ENCODE results near the gene IFT122.
"Not testable (repeated sequence)": the region's sequence is repeated elsewhere in the genome, so short reads cannot be mapped to it uniquely, and the experiment has no call there.

IFT122 gene, protein sequence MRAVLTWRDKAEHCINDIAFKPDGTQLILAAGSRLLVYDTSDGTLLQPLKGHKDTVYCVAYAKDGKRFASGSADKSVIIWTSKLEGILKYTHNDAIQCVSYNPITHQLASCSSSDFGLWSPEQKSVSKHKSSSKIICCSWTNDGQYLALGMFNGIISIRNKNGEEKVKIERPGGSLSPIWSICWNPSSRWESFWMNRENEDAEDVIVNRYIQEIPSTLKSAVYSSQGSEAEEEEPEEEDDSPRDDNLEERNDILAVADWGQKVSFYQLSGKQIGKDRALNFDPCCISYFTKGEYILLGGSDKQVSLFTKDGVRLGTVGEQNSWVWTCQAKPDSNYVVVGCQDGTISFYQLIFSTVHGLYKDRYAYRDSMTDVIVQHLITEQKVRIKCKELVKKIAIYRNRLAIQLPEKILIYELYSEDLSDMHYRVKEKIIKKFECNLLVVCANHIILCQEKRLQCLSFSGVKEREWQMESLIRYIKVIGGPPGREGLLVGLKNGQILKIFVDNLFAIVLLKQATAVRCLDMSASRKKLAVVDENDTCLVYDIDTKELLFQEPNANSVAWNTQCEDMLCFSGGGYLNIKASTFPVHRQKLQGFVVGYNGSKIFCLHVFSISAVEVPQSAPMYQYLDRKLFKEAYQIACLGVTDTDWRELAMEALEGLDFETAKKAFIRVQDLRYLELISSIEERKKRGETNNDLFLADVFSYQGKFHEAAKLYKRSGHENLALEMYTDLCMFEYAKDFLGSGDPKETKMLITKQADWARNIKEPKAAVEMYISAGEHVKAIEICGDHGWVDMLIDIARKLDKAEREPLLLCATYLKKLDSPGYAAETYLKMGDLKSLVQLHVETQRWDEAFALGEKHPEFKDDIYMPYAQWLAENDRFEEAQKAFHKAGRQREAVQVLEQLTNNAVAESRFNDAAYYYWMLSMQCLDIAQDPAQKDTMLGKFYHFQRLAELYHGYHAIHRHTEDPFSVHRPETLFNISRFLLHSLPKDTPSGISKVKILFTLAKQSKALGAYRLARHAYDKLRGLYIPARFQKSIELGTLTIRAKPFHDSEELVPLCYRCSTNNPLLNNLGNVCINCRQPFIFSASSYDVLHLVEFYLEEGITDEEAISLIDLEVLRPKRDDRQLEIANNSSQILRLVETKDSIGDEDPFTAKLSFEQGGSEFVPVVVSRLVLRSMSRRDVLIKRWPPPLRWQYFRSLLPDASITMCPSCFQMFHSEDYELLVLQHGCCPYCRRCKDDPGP
- total RNA-seq = 20.7 to 70.5 (median 44.9) reads per million in 17 experiments

GRCh38 chr3:129439817-129440617 lies at the start of gene IFT122, which contains the start of gene MBD4:
Gene IFT122 (plus strand): TSS chr3:129440224. CDS start chr3:129440331, 107 bp downstream.
Gene MBD4 (minus strand): TSS chr3:129439948. CDS start chr3:129439833, 115 bp downstream.
- DNase-seq = peak; percentile 99 to 100 (median 100)

- not testable (repeated sequence) for DNase-seq
These were observed 48.4 kb upstream of the IFT122 start for GRCh38 chr3:129391583-129391982.

- DNase-seq = not testable (repeated sequence)
These were observed 47.7 kb upstream of the IFT122 start for GRCh38 chr3:129392106-129392887.

DNA sequence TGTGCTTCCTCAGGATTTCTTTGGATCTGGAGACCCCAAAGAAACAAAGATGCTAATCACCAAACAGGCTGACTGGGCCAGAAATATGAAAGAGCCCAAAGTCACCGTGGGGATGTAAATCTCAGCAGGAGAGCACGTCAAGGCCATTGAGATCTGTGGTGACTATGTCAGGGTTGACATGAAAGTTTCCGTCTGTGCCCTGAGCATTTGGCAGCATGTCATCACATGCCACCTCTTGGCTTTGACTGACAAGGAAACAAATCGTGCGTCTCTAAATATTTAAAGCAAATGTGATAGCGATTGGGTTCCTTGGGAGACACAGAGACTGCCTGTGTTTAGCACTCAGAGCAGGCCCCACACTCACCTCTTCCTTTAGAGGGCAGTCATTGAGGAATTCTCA lies 46.8 kb upstream of the IFT122 start:
- no peak for DNase-seq

- DNase-seq = not testable (repeated sequence)
These were observed 46.1 kb upstream of the IFT122 start for GRCh38 chr3:129393760-129394564.

DNA sequence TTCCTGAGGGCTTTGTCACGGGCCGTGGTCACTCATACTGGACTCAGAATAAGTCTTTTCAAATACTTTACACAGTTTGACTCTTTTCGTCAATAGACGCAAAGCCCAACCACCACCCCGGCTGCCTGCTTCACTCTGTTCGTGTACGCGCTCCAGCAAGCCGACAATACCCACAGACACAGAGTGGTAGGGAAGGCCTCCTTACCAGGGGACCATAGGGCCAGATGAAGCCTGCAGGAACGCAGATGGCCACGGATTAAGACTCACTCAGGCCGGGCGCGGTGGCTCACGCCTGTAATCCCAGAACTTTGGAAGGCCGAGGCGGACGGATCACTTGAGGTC lies 41.2 kb upstream of the IFT122 start:
- DNase-seq = peak; percentile 17 to 39 (median 28)

DNA sequence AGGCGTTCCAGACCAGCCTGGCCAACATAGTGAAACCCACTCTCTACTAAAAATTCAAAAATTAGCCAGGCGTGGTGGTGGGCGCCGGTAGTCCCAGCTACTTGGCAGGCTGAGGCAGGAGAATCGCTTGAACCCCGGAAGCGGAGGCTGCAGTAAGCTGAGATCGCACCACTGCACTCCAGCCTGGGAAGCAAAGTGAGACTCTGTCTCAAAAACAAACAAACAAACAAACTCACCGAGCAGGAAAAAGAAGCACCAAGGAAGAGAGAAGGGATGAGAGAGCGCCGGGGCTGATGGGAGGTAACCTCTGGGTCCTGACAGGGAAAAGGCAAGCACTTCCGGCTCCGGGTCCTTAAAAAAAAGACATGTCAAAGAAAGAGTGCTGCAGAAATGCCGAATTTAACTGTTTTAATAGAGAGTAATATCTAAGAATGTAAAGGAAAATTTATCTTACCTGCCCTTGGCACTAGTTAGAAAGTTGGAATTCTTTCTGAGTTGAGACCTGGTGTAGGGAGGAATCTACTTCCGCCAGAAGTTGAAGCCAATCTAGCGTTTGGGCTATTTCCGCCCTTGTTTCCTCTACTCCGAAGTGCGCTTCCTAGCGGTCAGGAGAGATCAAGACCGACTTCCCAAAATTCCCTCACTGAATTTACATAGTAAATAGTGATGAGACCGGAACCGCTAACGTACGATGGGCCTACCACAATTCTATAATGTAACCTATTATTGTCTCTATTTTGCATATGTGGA lies 40.7 kb upstream of the IFT122 start:
- peak; percentile 92 to 98 (median 96) for DNase-seq

DNA sequence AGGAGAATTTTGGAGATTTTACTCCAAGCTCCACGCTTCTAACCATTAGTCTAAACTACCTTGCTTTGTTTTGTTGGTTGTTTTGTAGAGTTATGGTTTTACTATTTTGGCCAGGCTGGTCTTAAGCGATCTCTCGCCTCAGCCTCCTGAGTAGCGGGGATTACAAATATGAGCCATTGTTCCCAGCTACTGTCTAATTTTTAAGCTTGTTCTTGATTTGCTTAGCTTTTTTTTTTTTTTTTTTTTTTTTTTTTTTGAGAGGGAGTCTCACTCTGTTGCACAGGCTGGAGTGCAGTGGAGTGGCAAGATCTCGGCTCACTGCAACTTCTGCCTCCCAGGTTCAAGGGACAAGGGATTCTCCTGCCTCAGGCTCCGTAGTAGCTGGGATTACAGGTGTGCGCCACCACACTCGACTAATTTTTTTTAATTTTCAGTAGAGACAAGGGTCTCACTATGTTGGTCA lies 40.1 kb upstream of the IFT122 start:
- no peak for DNase-seq

DNA sequence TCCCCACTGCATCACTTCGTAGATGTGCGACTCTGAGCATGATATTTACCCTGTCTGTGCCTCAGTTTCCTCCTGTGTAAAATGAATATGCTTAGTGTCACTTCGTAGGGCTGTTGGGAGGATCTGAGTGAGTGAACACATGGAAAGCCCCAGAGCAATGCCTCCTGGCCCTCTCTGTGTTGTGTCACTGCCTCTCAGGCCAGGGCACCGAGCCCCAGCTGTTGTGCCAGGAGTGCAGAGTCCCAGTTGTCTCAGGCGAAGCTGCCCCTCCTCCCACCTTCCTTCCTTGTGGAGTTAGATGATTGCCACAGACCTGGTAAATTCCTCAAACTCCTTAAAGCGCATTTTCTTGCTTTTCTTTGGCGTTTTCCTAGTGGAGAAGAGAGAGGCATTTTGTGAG lies 37.8 kb upstream of the IFT122 start:
- DNase-seq = no peak

- DNase-seq = no peak
These were observed 37.4 kb upstream of the IFT122 start for GRCh38 chr3:129402616-129403015.

DNA sequence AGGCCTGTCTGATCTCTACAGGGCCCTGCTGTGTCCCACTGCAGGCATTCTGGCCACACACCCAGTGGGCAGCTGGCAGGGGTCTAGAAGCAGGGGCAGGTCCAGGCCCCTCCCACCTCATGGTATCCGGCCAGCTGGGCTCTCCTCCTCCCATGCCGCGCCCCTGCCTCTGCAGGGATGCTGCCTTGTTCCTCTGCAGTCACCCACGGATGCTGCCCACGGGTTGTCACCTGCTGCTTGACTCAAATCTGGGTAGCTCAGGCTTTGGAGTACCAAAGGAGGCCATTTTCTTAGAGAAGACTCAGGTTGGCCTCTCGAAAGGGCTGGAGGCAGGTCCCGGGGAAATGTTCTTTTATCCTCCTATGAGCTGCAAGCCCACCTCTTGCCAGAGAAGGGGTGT lies 36.6 kb upstream of the IFT122 start:
- DNase-seq = peak in 1 of 4 experiments; percentile 50

- no peak for DNase-seq
These were observed 35.9 kb upstream of the IFT122 start for GRCh38 chr3:129404130-129404529.

DNA sequence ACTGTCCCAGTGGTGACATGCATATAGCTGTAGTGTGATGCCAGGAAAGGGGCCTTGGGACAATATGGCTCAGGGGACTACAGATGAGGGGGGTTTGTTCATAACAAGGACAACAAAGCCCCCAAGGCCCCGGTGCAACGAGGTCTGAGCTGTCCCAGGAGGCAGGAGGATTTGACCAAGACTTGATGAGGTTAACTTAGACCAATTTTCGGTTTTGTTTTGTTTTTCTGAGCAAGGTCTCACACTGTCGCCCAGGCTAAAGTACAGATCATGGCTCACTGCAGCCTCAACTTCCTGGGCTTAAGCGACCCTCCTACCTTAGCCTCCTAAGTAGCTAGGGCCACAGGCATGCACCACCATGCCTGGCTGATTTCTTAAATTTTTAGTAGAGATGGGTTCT lies 35.4 kb upstream of the IFT122 start:
- no peak for DNase-seq

GRCh38 chr3:129409541-129409940 lies 30.5 kb upstream of the IFT122 start:
- DNase-seq = no peak

- no peak for DNase-seq
These were observed 29.1 kb upstream of the IFT122 start for GRCh38 chr3:129410971-129411370.

DNA sequence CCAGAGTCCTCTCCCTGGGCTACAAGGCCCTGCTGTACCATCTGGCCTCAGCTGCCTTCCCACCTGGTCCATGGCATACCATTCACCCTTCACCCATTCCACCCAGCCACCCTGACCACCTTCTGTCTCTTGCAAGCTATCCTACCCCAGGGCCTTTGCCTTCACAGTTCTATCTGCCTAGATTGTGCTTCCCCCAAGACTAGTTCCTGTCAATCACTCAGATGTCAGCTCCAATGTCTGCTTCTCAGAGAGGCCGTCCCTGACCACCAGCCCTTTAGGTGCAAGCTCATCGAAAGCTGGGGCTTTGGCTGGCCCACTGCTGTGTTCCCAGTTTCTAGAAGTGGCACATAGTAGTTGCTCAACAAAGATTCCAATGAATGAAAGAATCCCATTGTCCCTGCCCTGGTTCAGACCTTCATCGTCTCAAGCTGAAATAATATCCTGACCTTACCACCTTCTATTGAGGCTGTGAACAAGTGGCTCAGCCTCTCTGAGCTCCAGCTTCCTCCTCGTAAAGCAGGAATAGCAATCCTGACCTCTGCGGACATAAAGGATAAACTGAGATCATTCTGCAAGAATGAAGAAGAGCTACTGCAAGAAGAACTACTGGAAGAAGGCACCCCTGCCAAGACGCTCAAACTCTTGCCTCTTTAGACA lies 27.4 kb upstream of the IFT122 start:
- no peak for DNase-seq

DNA sequence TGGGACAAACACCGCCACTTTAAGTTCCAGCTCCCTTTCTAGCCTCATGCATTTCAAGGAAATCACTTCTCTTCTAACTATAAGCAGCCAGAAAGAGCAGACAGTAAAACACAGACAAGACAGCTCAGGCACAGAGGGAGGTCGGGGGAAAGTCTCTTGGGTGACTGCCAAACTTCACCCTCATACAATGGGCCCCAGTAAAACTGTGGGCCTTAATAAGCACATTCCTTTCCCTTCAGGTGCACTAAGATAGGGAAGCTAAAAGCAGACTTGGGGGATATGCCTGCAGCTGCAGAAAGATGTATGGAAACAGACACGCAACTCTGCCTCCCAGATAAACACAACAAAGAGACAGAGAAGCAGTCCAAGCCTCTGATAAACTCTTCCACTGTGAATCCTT lies 26.8 kb upstream of the IFT122 start:
- not testable (repeated sequence) for DNase-seq

GRCh38 chr3:129413687-129414506 lies 26.1 kb upstream of the IFT122 start:
- no peak for DNase-seq
